A549 (cell line): ENCODE measurements around the gene MUCL3. TPM values are rescaled to one million over a fixed set of nuclear protein-coding genes. Genes with fewer than 3 reads are reported as not detected.

ENCODE experiments used
- ATAC-seq, 2 experiments: fragments of 200-7000 bp in 1 of 2; fragments of >200 bp in 1 of 2; cut with Nextera tagmentation in 1 of 2; cut with Tn5 transposase in 1 of 2; 3 replicates each; pipeline versions ENCODE4 v1.8.0 to v1.9.1; 2018 to 2020; ENCODE audit warnings: mild to moderate bottlenecking in 1 of 2, moderate library complexity in 1 of 2
- CTCF ChIA-PET: fragments of 300-600 bp; sonication (Branson Sonifier 250); formaldehyde crosslinking; extraction: SDS; loops from one replicate; lab custom pipeline; 2021; ENCODE audit warnings: antibody characterized with exemption, inconsistent platforms; lab: Yijun Ruan, JAX
- POLR2A ChIA-PET: fragments of 350-600 bp; formaldehyde crosslinking; extraction: SDS; loops from one replicate; lab custom pipeline; 2021; ENCODE audit warnings: antibody characterized with exemption, inconsistent platforms; lab: Yijun Ruan, JAX
- DNase-seq, 2 experiments: peaks; one replicate each; pipeline versions ENCODE4 v3.0.0 to v3.0.0-alpha.2; 2011 to 2016; ENCODE audit warnings: low read depth in 1 of 2, low spot score in 1 of 2
- FAIRE-seq: peaks from 2 replicates; lab custom pipeline; 2011; peaks lifted over from hg19 to GRCh38; lab: Jason Lieb, UNC
- H3K27ac ChIP-seq, 2 experiments: fragments of >200 bp; sonication (Bioruptor Twin); formaldehyde crosslinking; 3 replicates each; pipeline ENCODE4 v1.5.1; 2016 to 2017
- H3K4me1 ChIP-seq: fragments of >200 bp; sonication (Bioruptor Twin); formaldehyde crosslinking; 3 replicates; pipeline ENCODE4 v1.6.1; 2016
- H3K4me2 ChIP-seq: fragments of >200 bp; sonication (Bioruptor Twin); formaldehyde crosslinking; 3 replicates; pipeline ENCODE4 v1.6.1; 2016
- H3K4me3 ChIP-seq: fragments of >200 bp; sonication (Bioruptor Twin); formaldehyde crosslinking; 3 replicates; pipeline ENCODE4 v1.5.1; 2016
- H3K9me3 ChIP-seq: fragments of >200 bp; sonication (Bioruptor Twin); formaldehyde crosslinking; 3 replicates; pipeline ENCODE4 v1.6.1; 2016
- CBX8 ChIP-seq: fragments of 200-600 bp; sonication (generic); IDR thresholded peaks from 2 replicates; pipeline ENCODE4 v1.6.1; 2016
- CHD2 ChIP-seq: fragments of 150-350 bp; IDR thresholded peaks from 2 replicates; pipeline ENCODE4 v1.6.1; 2014; ENCODE audit warnings: low read length; ENCODE audit not compliant: partially characterized antibody
- CHD4 ChIP-seq: fragments of 200-600 bp; sonication (generic); IDR thresholded peaks from 2 replicates; pipeline ENCODE4 v1.6.1; 2016; ENCODE audit warnings: antibody characterized with exemption, mild to moderate bottlenecking, borderline replicate concordance
- EHF ChIP-seq: fragments of 250-450 bp; sonication (Bioruptor Pico); IDR thresholded peaks from 2 replicates; pipeline ENCODE4 v1.5.0; 2020; ENCODE audit warnings: mild to moderate bottlenecking
- EHMT2 ChIP-seq: fragments of 200-600 bp; sonication (generic); IDR thresholded peaks from 2 replicates; pipeline ENCODE4 v1.6.1; 2016; ENCODE audit warnings: antibody characterized with exemption, low read depth, mild to moderate bottlenecking, moderate library complexity
- FOXS1 ChIP-seq: fragments of 250-450 bp; sonication (Bioruptor Pico); IDR thresholded peaks from 2 replicates; pipeline ENCODE4 v1.5.0; 2020; ENCODE audit warnings: mild to moderate bottlenecking, moderate library complexity
- HDAC2 ChIP-seq: fragments of 200-600 bp; sonication (generic); IDR thresholded peaks from 2 replicates; pipeline ENCODE4 v1.6.1; 2016
- HEYL ChIP-seq: fragments of 250-450 bp; sonication (Bioruptor Pico); IDR thresholded peaks from 2 replicates; pipeline ENCODE4 v1.8.0; 2021; ENCODE audit warnings: mild to moderate bottlenecking, moderate library complexity
- HOXB13 ChIP-seq: fragments of 250-450 bp; sonication (Bioruptor Pico); IDR thresholded peaks from 2 replicates; pipeline ENCODE4 v1.5.0; 2020; ENCODE audit warnings: low read depth, mild to moderate bottlenecking, moderate library complexity
- HOXB5 ChIP-seq: fragments of 250-450 bp; sonication (Bioruptor Pico); IDR thresholded peaks from 2 replicates; pipeline ENCODE4 v1.5.0; 2020; ENCODE audit warnings: mild to moderate bottlenecking, moderate library complexity
- MAZ ChIP-seq: fragments of 150-350 bp; IDR thresholded peaks from 2 replicates; pipeline ENCODE4 v1.6.1; 2014; ENCODE audit warnings: antibody characterized with exemption, low read depth, low read length, borderline replicate concordance
- NFE2L2 ChIP-seq: fragments of 150-350 bp; conservative IDR thresholded peaks from 2 replicates; pipeline ENCODE4 v1.6.1; 2014; ENCODE audit warnings: low read length
- NR3C1 ChIP-seq: fragments of >200 bp; sonication (Bioruptor Twin); formaldehyde crosslinking; IDR thresholded peaks from 3 replicates; pipeline ENCODE4 v1.6.1; 2017
- PHF8 ChIP-seq: fragments of 200-600 bp; sonication (generic); IDR thresholded peaks from 2 replicates; pipeline ENCODE4 v1.6.1; 2016; ENCODE audit warnings: low read depth, mild to moderate bottlenecking, antibody characterized with exemption, moderate library complexity, borderline replicate concordance
- POLR2AphosphoS2 ChIP-seq: conservative IDR thresholded peaks from 2 replicates; pipeline ENCODE4 v1.6.1; 2012; ENCODE audit warnings: low read length, improper control_type of control experiment, inconsistent platforms
- RARB ChIP-seq: fragments of 250-450 bp; sonication (Bioruptor Pico); IDR thresholded peaks from 2 replicates; pipeline ENCODE4 v1.8.0; 2021; ENCODE audit warnings: mild to moderate bottlenecking, moderate library complexity
- RNF2 ChIP-seq: fragments of 200-600 bp; sonication (generic); IDR thresholded peaks from 2 replicates; pipeline ENCODE4 v1.6.1; 2016; ENCODE audit warnings: low read depth, mild to moderate bottlenecking, antibody characterized with exemption, moderate library complexity, borderline replicate concordance
- SMC3 ChIP-seq: fragments of >200 bp; sonication (Bioruptor Twin); formaldehyde crosslinking; IDR thresholded peaks from 3 replicates; pipeline ENCODE4 v1.6.1; 2018; ENCODE audit warnings: inconsistent platforms
- TP53 ChIP-seq: fragments of 250-450 bp; sonication (Bioruptor Pico); IDR thresholded peaks from 2 replicates; pipeline ENCODE4 v1.5.0; 2021; ENCODE audit warnings: mild to moderate bottlenecking, moderate library complexity
- ZFP36 ChIP-seq: fragments of 450-650 bp; IDR thresholded peaks from 2 replicates; pipeline ENCODE4 v1.6.1; 2014; ENCODE audit warnings: borderline replicate concordance; ENCODE audit not compliant: partially characterized antibody
- ZNF302 ChIP-seq: fragments of 250-450 bp; sonication (Bioruptor Pico); IDR thresholded peaks from 2 replicates; pipeline ENCODE4 v1.9.0; 2021; ENCODE audit warnings: inconsistent platforms, mild to moderate bottlenecking, moderate library complexity
- WGBS: methylation state at CpG from one replicate; pipeline ENCODE4 v1.1.6; 2017; ENCODE audit errors: missing lambda C conversion rate; 5-methylcytosine and 5-hydroxymethylcytosine counted together
- polyA plus RNA-seq, 4 experiments: library from polyadenylated mRNA; depleted of rRNA in 3 of 4; stranded (reverse); fragments of >200 nt; fragmentation: RNase III in 1 of 4; extraction: RNeasy Plus Mini Kit Qiagen cat#74134 plus additional on column Dnase treatment in 1 of 4; gene quantifications; 2 replicates in 3 of 4; 3 replicates in 1 of 4; pipeline ENCODE4 v1.2.3, GENCODE V29; 2011 to 2017
- TF ChIP-seq, protein P1 (sequence below): IDR thresholded peaks from 2 replicates; pipeline ENCODE4 v1.6.1; 2012
- TF ChIP-seq, protein P2 (sequence below): fragments of 450-650 bp; IDR thresholded peaks from 2 replicates; pipeline ENCODE4 v1.6.1; 2014; ENCODE audit warnings: antibody characterized with exemption
- TF ChIP-seq, protein P3 (sequence below): fragments of 250-450 bp; sonication (Bioruptor Pico); IDR thresholded peaks from 2 replicates; pipeline ENCODE4 v1.5.0; 2020; ENCODE audit warnings: low read depth, mild to moderate bottlenecking, moderate library complexity
- TF ChIP-seq, protein P4 (sequence below): fragments of >200 bp; sonication (Bioruptor Twin); formaldehyde crosslinking; IDR thresholded peaks from 2 replicates; pipeline ENCODE4 v1.6.1; 2016
- TF ChIP-seq, protein P5 (sequence below): fragments of >200 bp; sonication (Bioruptor Twin); formaldehyde crosslinking; IDR thresholded peaks from 3 replicates; pipeline ENCODE4 v1.5.1; 2016

Gene MUCL3
- polyA plus RNA-seq, 2 of the 4 experiments (the other 2 are of a cell fraction) = 0.01 to 0.03 TPM

DNA sequence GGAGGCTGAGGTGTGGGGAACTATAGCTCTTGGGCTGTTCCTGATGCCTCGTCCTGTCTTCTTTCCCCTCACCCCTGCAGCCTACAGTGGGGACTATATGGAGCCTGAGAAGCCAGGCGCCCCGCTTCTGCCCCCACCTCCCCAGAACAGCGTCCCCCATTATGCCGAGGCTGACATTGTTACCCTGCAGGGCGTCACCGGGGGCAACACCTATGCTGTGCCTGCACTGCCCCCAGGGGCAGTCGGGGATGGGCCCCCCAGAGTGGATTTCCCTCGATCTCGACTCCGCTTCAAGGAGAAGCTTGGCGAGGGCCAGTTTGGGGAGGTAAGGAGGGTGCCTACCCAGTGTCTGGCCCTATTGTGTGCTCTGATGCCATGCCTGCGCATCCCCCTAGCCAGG lies 44.2 kb upstream of the MUCL3 start:
- CTCF ChIA-PET = interaction anchor here (0.9 to 3.0 kb wide), 9 partner anchors 14 to 296 kb away, joined by 3 to 13 read pairs (median 3); partner anchors contain the start of gene VARS2
- POLR2A ChIA-PET = no interaction called here
- Histone ChIP-seq H3K4me1 (no peaks in the 10 kb centered on the region), H3K4me3 (no peak overlapping the region), H3K27ac (no peak overlapping the region), H3K9me3 (no peaks in the 10 kb centered on the region), H3K4me2 (no peak overlapping the region)
- no peak for ATAC-seq
- no peak for TF ChIP-seq PHF8
- no peak for TF ChIP-seq SMC3
- TF ChIP-seq, protein P1, sequence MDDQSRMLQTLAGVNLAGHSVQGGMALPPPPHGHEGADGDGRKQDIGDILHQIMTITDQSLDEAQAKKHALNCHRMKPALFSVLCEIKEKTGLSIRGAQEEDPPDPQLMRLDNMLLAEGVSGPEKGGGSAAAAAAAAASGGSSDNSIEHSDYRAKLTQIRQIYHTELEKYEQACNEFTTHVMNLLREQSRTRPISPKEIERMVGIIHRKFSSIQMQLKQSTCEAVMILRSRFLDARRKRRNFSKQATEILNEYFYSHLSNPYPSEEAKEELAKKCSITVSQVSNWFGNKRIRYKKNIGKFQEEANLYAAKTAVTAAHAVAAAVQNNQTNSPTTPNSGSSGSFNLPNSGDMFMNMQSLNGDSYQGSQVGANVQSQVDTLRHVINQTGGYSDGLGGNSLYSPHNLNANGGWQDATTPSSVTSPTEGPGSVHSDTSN = no peak
- no peak for TF ChIP-seq EHMT2
- TF ChIP-seq HOXB13 (CRISPR knock-in tag) = no peak
- TF ChIP-seq, protein P2, sequence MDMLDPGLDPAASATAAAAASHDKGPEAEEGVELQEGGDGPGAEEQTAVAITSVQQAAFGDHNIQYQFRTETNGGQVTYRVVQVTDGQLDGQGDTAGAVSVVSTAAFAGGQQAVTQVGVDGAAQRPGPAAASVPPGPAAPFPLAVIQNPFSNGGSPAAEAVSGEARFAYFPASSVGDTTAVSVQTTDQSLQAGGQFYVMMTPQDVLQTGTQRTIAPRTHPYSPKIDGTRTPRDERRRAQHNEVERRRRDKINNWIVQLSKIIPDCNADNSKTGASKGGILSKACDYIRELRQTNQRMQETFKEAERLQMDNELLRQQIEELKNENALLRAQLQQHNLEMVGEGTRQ = no peak
- no peak for TF ChIP-seq CHD4
- FAIRE-seq = no peak
- no peak for DNase-seq
- 98% methylated on average over 7 of the region's 13 CpGs for WGBS

DNA sequence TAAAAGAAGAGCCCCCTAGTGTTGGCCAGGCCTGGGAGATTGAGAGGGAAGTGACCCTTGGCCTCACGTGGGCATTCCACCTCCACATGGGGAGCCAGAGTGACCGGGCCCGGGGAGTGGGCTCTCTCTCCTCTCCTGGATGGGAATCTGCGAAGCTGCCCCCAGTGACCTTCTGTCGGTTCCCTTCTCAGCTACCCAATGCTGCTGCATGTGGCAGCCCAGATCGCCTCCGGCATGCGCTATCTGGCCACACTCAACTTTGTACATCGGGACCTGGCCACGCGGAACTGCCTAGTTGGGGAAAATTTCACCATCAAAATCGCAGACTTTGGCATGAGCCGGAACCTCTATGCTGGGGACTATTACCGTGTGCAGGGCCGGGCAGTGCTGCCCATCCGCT lies 42.9 kb upstream of the MUCL3 start:
- no peak for ATAC-seq
- DNase-seq = no peak
- CTCF ChIA-PET = interaction anchor here (1.3 to 3.0 kb wide), 6 partner anchors 13 to 190 kb away, joined by 3 to 13 read pairs (median 4); partner anchors contain the start of gene VARS2
- H3K27ac ChIP-seq = no peak overlapping the region
- H3K4me3 ChIP-seq = no peak overlapping the region
- no peaks in the 10 kb centered on the region for H3K9me3 ChIP-seq
- WGBS = 94% methylated on average over 15 of the region's 16 CpGs
- FAIRE-seq = no peak
- POLR2A ChIA-PET = no interaction called here
- TF ChIP-seq RARB (CRISPR knock-in tag) (no peak), POLR2AphosphoS2 (no peak), MAZ (no peak), CBX8 (no peak), RNF2 (no peak), HDAC2 (no peak), TP53 (CRISPR knock-in tag) (no peak), HOXB13 (CRISPR knock-in tag) (no peak), CHD2 (no peak), FOXS1 (CRISPR knock-in tag) (no peak), ZFP36 (no peak), HOXB5 (no peak), ZNF302 (CRISPR knock-in tag) (no peak)
- TF ChIP-seq, protein P3, sequence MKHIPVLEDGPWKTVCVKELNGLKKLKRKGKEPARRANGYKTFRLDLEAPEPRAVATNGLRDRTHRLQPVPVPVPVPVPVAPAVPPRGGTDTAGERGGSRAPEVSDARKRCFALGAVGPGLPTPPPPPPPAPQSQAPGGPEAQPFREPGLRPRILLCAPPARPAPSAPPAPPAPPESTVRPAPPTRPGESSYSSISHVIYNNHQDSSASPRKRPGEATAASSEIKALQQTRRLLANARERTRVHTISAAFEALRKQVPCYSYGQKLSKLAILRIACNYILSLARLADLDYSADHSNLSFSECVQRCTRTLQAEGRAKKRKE (CRISPR knock-in tag) = no peak
- TF ChIP-seq, protein P4, sequence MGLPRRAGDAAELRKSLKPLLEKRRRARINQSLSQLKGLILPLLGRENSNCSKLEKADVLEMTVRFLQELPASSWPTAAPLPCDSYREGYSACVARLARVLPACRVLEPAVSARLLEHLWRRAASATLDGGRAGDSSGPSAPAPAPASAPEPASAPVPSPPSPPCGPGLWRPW = no peak
- no peaks in the 10 kb centered on the region for H3K4me1 ChIP-seq
- H3K4me2 ChIP-seq = no peak overlapping the region

DNA sequence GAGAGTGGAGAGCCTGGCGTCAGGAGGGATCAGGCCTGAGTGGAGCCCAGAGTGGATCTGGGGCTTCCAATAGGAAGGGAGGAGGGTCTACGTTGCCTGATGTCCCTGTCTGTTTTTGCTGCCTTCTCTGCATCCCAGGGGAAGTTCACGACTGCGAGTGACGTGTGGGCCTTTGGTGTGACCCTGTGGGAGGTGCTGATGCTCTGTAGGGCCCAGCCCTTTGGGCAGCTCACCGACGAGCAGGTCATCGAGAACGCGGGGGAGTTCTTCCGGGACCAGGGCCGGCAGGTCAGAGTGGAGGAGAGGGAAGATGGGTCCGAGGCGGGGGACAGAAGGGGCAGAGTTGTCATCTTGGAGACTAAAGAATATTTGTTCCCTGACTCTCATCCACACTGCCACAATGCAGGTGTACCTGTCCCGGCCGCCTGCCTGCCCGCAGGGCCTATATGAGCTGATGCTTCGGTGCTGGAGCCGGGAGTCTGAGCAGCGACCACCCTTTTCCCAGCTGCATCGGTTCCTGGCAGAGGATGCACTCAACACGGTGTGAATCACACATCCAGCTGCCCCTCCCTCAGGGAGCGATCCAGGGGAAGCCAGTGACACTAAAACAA lies 41.9 kb upstream of the MUCL3 start:
- CTCF ChIA-PET = interaction anchor here (0.6 to 3.0 kb wide), 7 partner anchors 8 to 189 kb away, joined by 3 to 13 read pairs (median 3); no protein-coding TSS in a partner anchor
- TF ChIP-seq, protein P1 = no peak
- TF ChIP-seq TP53 (CRISPR knock-in tag) = no peak
- TF ChIP-seq CHD4 = no peak
- no peak for TF ChIP-seq NFE2L2
- TF ChIP-seq, protein P5, sequence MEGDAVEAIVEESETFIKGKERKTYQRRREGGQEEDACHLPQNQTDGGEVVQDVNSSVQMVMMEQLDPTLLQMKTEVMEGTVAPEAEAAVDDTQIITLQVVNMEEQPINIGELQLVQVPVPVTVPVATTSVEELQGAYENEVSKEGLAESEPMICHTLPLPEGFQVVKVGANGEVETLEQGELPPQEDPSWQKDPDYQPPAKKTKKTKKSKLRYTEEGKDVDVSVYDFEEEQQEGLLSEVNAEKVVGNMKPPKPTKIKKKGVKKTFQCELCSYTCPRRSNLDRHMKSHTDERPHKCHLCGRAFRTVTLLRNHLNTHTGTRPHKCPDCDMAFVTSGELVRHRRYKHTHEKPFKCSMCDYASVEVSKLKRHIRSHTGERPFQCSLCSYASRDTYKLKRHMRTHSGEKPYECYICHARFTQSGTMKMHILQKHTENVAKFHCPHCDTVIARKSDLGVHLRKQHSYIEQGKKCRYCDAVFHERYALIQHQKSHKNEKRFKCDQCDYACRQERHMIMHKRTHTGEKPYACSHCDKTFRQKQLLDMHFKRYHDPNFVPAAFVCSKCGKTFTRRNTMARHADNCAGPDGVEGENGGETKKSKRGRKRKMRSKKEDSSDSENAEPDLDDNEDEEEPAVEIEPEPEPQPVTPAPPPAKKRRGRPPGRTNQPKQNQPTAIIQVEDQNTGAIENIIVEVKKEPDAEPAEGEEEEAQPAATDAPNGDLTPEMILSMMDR = no peak
- TF ChIP-seq PHF8 = no peak
- no peak for TF ChIP-seq HEYL
- TF ChIP-seq, protein P3 (CRISPR knock-in tag) = no peak
- no peak for TF ChIP-seq NR3C1
- TF ChIP-seq HDAC2 = no peak
- TF ChIP-seq RARB (CRISPR knock-in tag) = no peak
- TF ChIP-seq EHF (CRISPR knock-in tag) = no peak
- no peak for FAIRE-seq
- H3K4me2 ChIP-seq = no peak overlapping the region
- no peak for ATAC-seq
- no peaks in the 10 kb centered on the region for H3K4me1 ChIP-seq
- 94% methylated on average over 13 of the region's 23 CpGs for WGBS
- no peaks in the 10 kb centered on the region for H3K9me3 ChIP-seq
- no peak overlapping the region for H3K4me3 ChIP-seq
- no peak for DNase-seq
- H3K27ac ChIP-seq = no peak overlapping the region
- POLR2A ChIA-PET = no interaction called here
